IMR-90 (cell line): Measurements from ENCODE around the gene STXBP6. TPM values are rescaled to one million over a fixed set of nuclear protein-coding genes. Genes with fewer than 3 reads are reported as not detected.

ENCODE experiments used
- ATAC-seq: fragments of 200-7000 bp; cut with Tn5 transposase; 2 replicates; pipeline ENCODE4 v1.9.1; 2020; ENCODE audit warnings: low read depth, mild to moderate bottlenecking, moderate library complexity
- BruUV-seq: library from RNA; stranded (reverse); fragments of 400-500 nt; replicated peaks from 2 replicates; lab custom pipeline; 2021; lab: Mats Ljungman, UMichigan
- CTCF ChIA-PET: fragments of 300-600 bp; formaldehyde crosslinking; extraction: SDS; loops from one replicate; lab custom pipeline; 2021; ENCODE audit warnings: antibody characterized with exemption; lab: Yijun Ruan, JAX
- POLR2A ChIA-PET: fragments of 300-600 bp; sonication (Branson Sonifier 250); formaldehyde crosslinking; loops from one replicate; lab custom pipeline; 2022; ENCODE audit warnings: antibody characterized with exemption; ENCODE audit not compliant: unreplicated experiment; lab: Charles Lee
- DNase-seq: peaks from one replicate; pipeline ENCODE4 v3.0.0; 2013
- H2AFZ ChIP-seq: replicated peaks from 2 replicates; pipeline ENCODE3; 2013; ENCODE audit warnings: low read length, mild to moderate bottlenecking; ENCODE audit not compliant: poor library complexity
- H2AK5ac ChIP-seq: 2 replicates; pipeline ENCODE4 v1.6.1; 2013; ENCODE audit warnings: low read depth, low read length, inconsistent platforms
- H2AK9ac ChIP-seq: replicated peaks from 2 replicates; pipeline ENCODE3; 2013; ENCODE audit warnings: mild to moderate bottlenecking, low read depth, low read length, moderate library complexity; ENCODE audit not compliant: poor library complexity
- H2BK120ac ChIP-seq: 2 replicates; pipeline ENCODE4 v1.6.1; 2013; ENCODE audit warnings: low read depth, low read length, inconsistent platforms
- H2BK15ac ChIP-seq: 3 replicates; pipeline ENCODE4 v1.6.1; 2013; ENCODE audit warnings: low read depth, low read length, inconsistent platforms
- H2BK20ac ChIP-seq: 2 replicates; pipeline ENCODE4 v1.6.1; 2013; ENCODE audit warnings: low read depth, mild to moderate bottlenecking, inconsistent platforms, low read length, moderate library complexity
- H2BK5ac ChIP-seq: 2 replicates; pipeline ENCODE4 v1.6.1; 2013; ENCODE audit warnings: mild to moderate bottlenecking, low read depth, low read length, inconsistent platforms; ENCODE audit not compliant: poor library complexity, severe bottlenecking
- H3K14ac ChIP-seq: replicated peaks from 2 replicates; pipeline ENCODE4 v1.6.1; 2013; ENCODE audit warnings: low read depth, low read length, inconsistent platforms
- H3K18ac ChIP-seq: 2 replicates; pipeline ENCODE4 v1.6.1; 2013; ENCODE audit warnings: low read depth, low read length, control low read depth
- H3K23ac ChIP-seq: 2 replicates; pipeline ENCODE4 v1.6.1; 2013; ENCODE audit warnings: low read depth, low read length, inconsistent platforms
- H3K27ac ChIP-seq: 2 replicates; pipeline ENCODE4 v1.5.1; 2013; ENCODE audit warnings: mild to moderate bottlenecking, control low read depth, low read length; ENCODE audit not compliant: insufficient read depth
- H3K27me3 ChIP-seq: 2 replicates; pipeline ENCODE4 v1.6.1; 2013; ENCODE audit warnings: low read length; ENCODE audit not compliant: control insufficient read depth, insufficient read depth
- H3K36me3 ChIP-seq: 2 replicates; pipeline ENCODE4 v1.6.1; 2013; ENCODE audit warnings: low read length, mixed read lengths; ENCODE audit not compliant: control insufficient read depth, insufficient read depth
- H3K4ac ChIP-seq: 2 replicates; pipeline ENCODE4 v1.6.1; 2013; ENCODE audit warnings: low read depth, low read length, inconsistent platforms
- H3K4me1 ChIP-seq: 2 replicates; pipeline ENCODE4 v1.6.1; 2013; ENCODE audit warnings: low read length, mixed read lengths; ENCODE audit not compliant: control insufficient read depth, insufficient read depth
- H3K4me2 ChIP-seq: 2 replicates; pipeline ENCODE4 v1.6.1; 2013; ENCODE audit warnings: low read depth, mild to moderate bottlenecking, control low read depth, low read length, moderate library complexity
- H3K4me3 ChIP-seq: 2 replicates; pipeline ENCODE4 v1.5.1; 2013; ENCODE audit warnings: low read depth, mild to moderate bottlenecking, control low read depth, low read length, moderate library complexity; ENCODE audit not compliant: insufficient read depth
- H3K56ac ChIP-seq: 2 replicates; pipeline ENCODE4 v1.6.1; 2013; ENCODE audit warnings: low read length, inconsistent platforms; ENCODE audit not compliant: insufficient read depth; ENCODE audit errors: extremely low read depth
- H3K79me1 ChIP-seq, 2 experiments: 2 replicates each; pipeline ENCODE4 v1.6.1; 2013; ENCODE audit warnings: low read length in 2 of 2, inconsistent platforms in 1 of 2, low read depth in 1 of 2
- H3K9ac ChIP-seq: 2 replicates; pipeline ENCODE4 v1.6.1; 2013; ENCODE audit warnings: low read depth, low read length, control low read depth
- H3K9me1 ChIP-seq: 2 replicates; pipeline ENCODE4 v1.6.1; 2013; ENCODE audit warnings: low read length, inconsistent platforms; ENCODE audit not compliant: insufficient read depth
- H3K9me3 ChIP-seq: 2 replicates; pipeline ENCODE4 v1.6.1; 2013; ENCODE audit warnings: low read length; ENCODE audit not compliant: control insufficient read depth, insufficient read depth
- H4K20me1 ChIP-seq: 2 replicates; pipeline ENCODE4 v1.6.1; 2013; ENCODE audit warnings: low read length, inconsistent platforms; ENCODE audit not compliant: insufficient read depth
- H4K5ac ChIP-seq: 2 replicates; pipeline ENCODE4 v1.6.1; 2013; ENCODE audit warnings: mild to moderate bottlenecking, low read depth, low read length, control low read depth
- H4K8ac ChIP-seq, 2 experiments: 2 replicates each; pipeline ENCODE4 v1.6.1; 2013; ENCODE audit warnings: low read depth in 2 of 2, low read length in 2 of 2, control low read depth in 1 of 2, inconsistent platforms in 1 of 2
- H4K91ac ChIP-seq: 2 replicates; pipeline ENCODE4 v1.6.1; 2013; ENCODE audit warnings: low read depth, low read length, inconsistent platforms; ENCODE audit not compliant: insufficient read depth
- BHLHE40 ChIP-seq: fragments of 150-350 bp; IDR thresholded peaks from 2 replicates; pipeline ENCODE4 v1.6.1; 2016; ENCODE audit warnings: mild to moderate bottlenecking, low read depth, low read length
- CEBPB ChIP-seq: IDR thresholded peaks from 2 replicates; pipeline ENCODE4 v1.6.1; 2012; ENCODE audit warnings: low read depth, low read length, improper control_type of control experiment
- FOS ChIP-seq: fragments of 150-350 bp; IDR thresholded peaks from 2 replicates; pipeline ENCODE4 v1.6.1; 2016; ENCODE audit warnings: low read depth, low read length
- MAFK ChIP-seq: IDR thresholded peaks from 2 replicates; pipeline ENCODE4 v1.6.1; 2012; ENCODE audit warnings: low read depth, low read length, improper control_type of control experiment
- MXI1 ChIP-seq: IDR thresholded peaks from 2 replicates; pipeline ENCODE4 v1.6.1; 2012; ENCODE audit warnings: low read depth, mild to moderate bottlenecking, low read length, moderate library complexity, borderline replicate concordance
- POLR2A ChIP-seq: IDR thresholded peaks from 2 replicates; pipeline ENCODE4 v1.6.1; 2012; ENCODE audit warnings: mild to moderate bottlenecking, low read depth, low read length
- RAD21 ChIP-seq: IDR thresholded peaks from 2 replicates; pipeline ENCODE4 v1.6.1; 2012; ENCODE audit warnings: low read length, improper control_type of control experiment
- RCOR1 ChIP-seq: IDR thresholded peaks from 2 replicates; pipeline ENCODE4 v1.6.1; 2012; ENCODE audit warnings: mild to moderate bottlenecking, low read length, improper control_type of control experiment; ENCODE audit not compliant: insufficient replicate concordance
- RFX5 ChIP-seq: IDR thresholded peaks from 2 replicates; pipeline ENCODE4 v1.8.0; 2012; ENCODE audit warnings: low read depth, mild to moderate bottlenecking, low read length, moderate library complexity
- SMC3 ChIP-seq: fragments of 150-350 bp; IDR thresholded peaks from 2 replicates; pipeline ENCODE4 v1.6.1; 2016; ENCODE audit warnings: low read depth, mild to moderate bottlenecking, antibody characterized with exemption, low read length, moderate library complexity
- WGBS, 2 experiments: methylation state at CpG; one replicate each; pipeline versions ENCODE4 v1.1.5 to v1.1.7; 2013; ENCODE audit warnings: missing lambda C conversion rate in 2 of 2; ENCODE audit not compliant: insufficient read length in 1 of 2; ENCODE audit errors: extremely low coverage in 2 of 2; 5-methylcytosine and 5-hydroxymethylcytosine counted together
- dilution Hi-C: fragments of 300-500 bp; cut with HindIII; formaldehyde crosslinking; loops from one replicate; pipeline ENCODE4 v1.14.3; 2018; ENCODE audit warnings: low sequenced_read_pairs; ENCODE audit not compliant: unreplicated experiment
- in situ Hi-C: fragments of 300-500 bp; cut with MboI; formaldehyde crosslinking; loops from 3 replicates; pipeline ENCODE4 v1.14.3; 2019; ENCODE audit warnings: low sequenced_read_pairs, inconsistent platforms, mixed read lengths
- intact Hi-C: fragments of 100-400 bp; cut with micrococcal nuclease; formaldehyde crosslinking; loops from 2 replicates; pipeline ENCODE4 v1.10.0; 2022
- polyA plus RNA-seq, 3 experiments: library from polyadenylated mRNA; depleted of rRNA; stranded (reverse); fragments of >200 nt; gene quantifications; 2 replicates each; pipeline ENCODE4 v1.2.3, GENCODE V29; 2012; ENCODE audit warnings: low replicate concordance in 1 of 3
- total RNA-seq: library from RNA; depleted of rRNA; stranded (reverse); fragments of >200 nt; gene quantifications from 2 replicates; pipeline ENCODE4 v1.2.3, GENCODE V29; 2012
- TF ChIP-seq, protein P1 (sequence below): fragments of 150-350 bp; IDR thresholded peaks from 2 replicates; pipeline ENCODE4 v1.6.1; 2016; ENCODE audit warnings: low read depth, mild to moderate bottlenecking, low read length, moderate library complexity, borderline replicate concordance
- TF ChIP-seq, protein P2 (sequence below): conservative IDR thresholded peaks from 2 replicates; pipeline ENCODE4 v1.5.1; 2012; ENCODE audit warnings: mild to moderate bottlenecking, low read depth, low read length, improper control_type of control experiment

STXBP6 gene
- total and polyA plus RNA-seq, 2 of the 4 experiments (the other 2 are of a cell fraction), result 14.2 to 14.3 TPM

DNA sequence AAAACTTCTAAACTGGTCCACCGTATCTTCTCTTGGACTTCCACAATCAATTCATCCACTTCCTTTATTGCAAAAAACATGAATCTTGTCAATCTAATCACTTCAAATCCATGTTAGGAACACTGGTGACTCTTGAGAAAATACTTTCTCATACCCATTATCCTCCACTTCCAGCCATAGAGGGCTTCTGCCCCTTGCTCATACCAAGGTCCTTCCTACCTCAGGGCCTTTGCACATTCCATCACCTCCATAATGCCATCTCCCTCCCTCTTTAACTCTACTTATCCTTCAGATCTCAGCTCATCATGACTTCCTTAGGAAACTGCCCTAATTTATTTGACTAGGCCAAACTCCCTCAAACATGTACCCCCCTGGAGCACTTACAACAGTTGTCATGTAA lies 16.6 kb downstream of the STXBP6 start:
- Histone ChIP-seq H3K56ac (no peak overlapping the region), H2AK5ac (no peak overlapping the region), H2AFZ (no peak overlapping the region), H4K91ac (no peak overlapping the region), H3K23ac (no peak overlapping the region), H3K9me3 (no peaks in the 10 kb centered on the region), H3K18ac (no peak overlapping the region), H4K20me1 (no peaks in the 10 kb centered on the region), H3K27ac (no peak overlapping the region), H3K4me1 (no peaks in the 10 kb centered on the region), H2AK9ac (no peak overlapping the region), H4K8ac (no peak overlapping the region), H3K4me3 (no peak overlapping the region), H3K4ac (no peak overlapping the region), H3K79me1 (no peaks in the 10 kb centered on the region; a peak in 1 of 4 replicates), H4K5ac (no peak overlapping the region), H3K14ac (no peak overlapping the region), H2BK15ac (no peak overlapping the region), H2BK5ac (no peak overlapping the region), H3K4me2 (no peak overlapping the region), H3K36me3 (no peaks in the 10 kb centered on the region), H3K9ac (no peak overlapping the region), H2BK20ac (no peak overlapping the region), H2BK120ac (no peak overlapping the region), H3K9me1 (no peaks in the 10 kb centered on the region), H3K27me3 (no peaks in the 10 kb centered on the region)
- POLR2A ChIA-PET, result no interaction called here
- 83% methylated on average over 1 of the region's 1 CpG; no CpG with 5 or more reads in 1 of the 2 experiments for WGBS, 2 experiments
- CTCF ChIA-PET, result interaction anchor here (1.0 kb wide), 1 partner anchor 80 kb away, joined by 3 read pairs; no protein-coding TSS in a partner anchor
- ATAC-seq (no peak), DNase-seq (no peak)
- intact Hi-C loops, result no loop called here
- TF ChIP-seq, protein P1, sequence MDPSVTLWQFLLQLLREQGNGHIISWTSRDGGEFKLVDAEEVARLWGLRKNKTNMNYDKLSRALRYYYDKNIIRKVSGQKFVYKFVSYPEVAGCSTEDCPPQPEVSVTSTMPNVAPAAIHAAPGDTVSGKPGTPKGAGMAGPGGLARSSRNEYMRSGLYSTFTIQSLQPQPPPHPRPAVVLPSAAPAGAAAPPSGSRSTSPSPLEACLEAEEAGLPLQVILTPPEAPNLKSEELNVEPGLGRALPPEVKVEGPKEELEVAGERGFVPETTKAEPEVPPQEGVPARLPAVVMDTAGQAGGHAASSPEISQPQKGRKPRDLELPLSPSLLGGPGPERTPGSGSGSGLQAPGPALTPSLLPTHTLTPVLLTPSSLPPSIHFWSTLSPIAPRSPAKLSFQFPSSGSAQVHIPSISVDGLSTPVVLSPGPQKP, result no peak
- TF ChIP-seq BHLHE40 (no peak), POLR2A (no peak), SMC3 (no peak), RAD21 (no peak), RFX5 (no peak), MAFK (no peak), RCOR1 (no peak), FOS (no peak), MXI1 (no peak), CEBPB (no peak)
- TF ChIP-seq, protein P2, sequence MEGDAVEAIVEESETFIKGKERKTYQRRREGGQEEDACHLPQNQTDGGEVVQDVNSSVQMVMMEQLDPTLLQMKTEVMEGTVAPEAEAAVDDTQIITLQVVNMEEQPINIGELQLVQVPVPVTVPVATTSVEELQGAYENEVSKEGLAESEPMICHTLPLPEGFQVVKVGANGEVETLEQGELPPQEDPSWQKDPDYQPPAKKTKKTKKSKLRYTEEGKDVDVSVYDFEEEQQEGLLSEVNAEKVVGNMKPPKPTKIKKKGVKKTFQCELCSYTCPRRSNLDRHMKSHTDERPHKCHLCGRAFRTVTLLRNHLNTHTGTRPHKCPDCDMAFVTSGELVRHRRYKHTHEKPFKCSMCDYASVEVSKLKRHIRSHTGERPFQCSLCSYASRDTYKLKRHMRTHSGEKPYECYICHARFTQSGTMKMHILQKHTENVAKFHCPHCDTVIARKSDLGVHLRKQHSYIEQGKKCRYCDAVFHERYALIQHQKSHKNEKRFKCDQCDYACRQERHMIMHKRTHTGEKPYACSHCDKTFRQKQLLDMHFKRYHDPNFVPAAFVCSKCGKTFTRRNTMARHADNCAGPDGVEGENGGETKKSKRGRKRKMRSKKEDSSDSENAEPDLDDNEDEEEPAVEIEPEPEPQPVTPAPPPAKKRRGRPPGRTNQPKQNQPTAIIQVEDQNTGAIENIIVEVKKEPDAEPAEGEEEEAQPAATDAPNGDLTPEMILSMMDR, result no peak
- BruUV-seq, result no TSS peak
- in situ Hi-C loops, result no loop called here
- dilution Hi-C loops, result no loop called here
